ENCODE measurements around the gene CEP57L1.

GRCh38 chr6:109174916-109175315 is 79.6 kb downstream of the CEP57L1 start:
- TF ChIP-seq CTCF (IDR thresholded peaks at IDR 0.05) (no peak), POLR2A (IDR thresholded peaks at IDR 0.05) (no peak)
